Measurements from ENCODE around the gene TLN1.

TLN1 gene

DNA sequence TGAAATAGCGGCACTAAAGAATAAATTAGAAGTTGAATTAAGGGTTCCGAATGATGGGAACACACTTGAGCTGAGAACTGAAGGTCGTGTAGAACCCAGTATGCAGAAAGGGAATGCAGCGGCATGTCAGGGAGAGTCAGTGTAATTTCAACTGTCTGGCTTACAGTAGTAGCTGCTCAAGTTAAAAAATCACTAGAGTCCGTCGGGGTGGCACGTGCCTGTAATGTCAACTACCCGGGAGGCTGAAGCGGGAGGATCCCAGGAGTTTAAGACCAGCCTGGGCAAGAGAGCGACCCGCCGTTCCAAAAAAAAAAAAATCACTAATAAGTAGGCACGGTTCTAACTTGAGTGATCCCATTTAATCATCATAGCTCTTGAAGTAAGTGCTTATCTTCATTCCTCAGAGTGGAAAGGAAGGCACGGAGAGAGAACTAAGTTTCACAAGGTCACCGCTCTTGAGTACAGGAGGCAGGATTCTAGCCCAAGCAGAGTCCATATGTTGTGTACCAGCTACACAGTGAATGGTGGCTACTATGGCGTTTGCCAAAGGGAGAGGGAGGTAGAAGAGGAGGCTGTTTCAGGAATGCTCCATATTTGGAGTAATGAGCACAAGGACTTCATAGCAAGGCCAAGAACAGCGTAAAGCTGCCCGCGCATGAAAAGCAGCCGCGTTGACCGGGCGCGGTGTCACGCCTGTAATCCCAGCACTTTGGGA lies 75.0 kb downstream of the TLN1 start:
- no peak for TF ChIP-seq GATA2 (IDR thresholded peaks at IDR 0.05; ENCODE audit: low read depth, low read length)
- no peak for TF ChIP-seq GATA3 (IDR thresholded peaks at IDR 0.05; ENCODE audit: low read depth, low read length)

DNA sequence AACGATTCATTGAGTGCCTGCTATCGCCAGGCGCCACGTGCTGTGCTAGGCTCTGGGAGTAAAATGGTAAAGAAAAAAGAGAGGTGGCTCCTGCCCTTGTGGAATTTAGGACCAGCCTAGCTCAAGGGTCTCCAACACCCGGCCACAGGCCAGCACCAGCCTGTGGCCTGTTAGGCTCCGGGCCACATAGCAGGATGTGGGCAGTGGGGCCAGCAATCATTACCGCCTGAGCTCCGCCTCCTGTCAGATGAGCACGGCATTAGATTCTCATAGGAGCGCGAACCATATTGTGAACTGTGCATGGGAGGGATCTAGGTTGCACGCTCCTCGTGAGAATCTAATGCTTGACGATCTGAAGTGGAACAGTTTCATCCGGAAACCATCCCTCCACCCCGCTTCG lies 75.6 kb downstream of the TLN1 start:
- TF ChIP-seq GATA3 (IDR thresholded peaks at IDR 0.05; ENCODE audit: low read depth, low read length) (no peak), GATA2 (IDR thresholded peaks at IDR 0.05; ENCODE audit: low read depth, low read length) (no peak)

DNA sequence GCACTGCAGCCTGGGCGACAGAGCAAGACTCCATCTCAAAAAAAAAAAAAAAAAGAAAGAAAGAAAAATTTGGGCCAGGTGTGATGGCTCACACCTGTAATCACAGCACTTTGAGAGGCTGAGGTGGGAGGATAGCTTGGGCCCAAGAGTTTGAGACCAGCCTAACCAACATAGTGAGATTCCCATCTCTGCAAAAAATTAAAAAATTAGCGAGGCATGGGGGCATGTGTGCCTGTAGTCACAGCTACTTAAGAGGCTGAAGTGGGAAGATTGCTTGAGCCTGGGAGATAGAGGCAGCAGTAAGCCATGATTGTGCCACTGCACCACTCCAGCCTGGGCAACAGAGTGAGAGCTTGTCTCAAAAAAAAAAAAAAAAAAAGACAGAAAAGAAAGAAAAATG lies 78.4 kb downstream of the TLN1 start:
- no peak for TF ChIP-seq GATA2 (IDR thresholded peaks at IDR 0.05; ENCODE audit: low read depth, low read length)
- TF ChIP-seq GATA3 (IDR thresholded peaks at IDR 0.05; ENCODE audit: low read depth, low read length), result no peak

DNA sequence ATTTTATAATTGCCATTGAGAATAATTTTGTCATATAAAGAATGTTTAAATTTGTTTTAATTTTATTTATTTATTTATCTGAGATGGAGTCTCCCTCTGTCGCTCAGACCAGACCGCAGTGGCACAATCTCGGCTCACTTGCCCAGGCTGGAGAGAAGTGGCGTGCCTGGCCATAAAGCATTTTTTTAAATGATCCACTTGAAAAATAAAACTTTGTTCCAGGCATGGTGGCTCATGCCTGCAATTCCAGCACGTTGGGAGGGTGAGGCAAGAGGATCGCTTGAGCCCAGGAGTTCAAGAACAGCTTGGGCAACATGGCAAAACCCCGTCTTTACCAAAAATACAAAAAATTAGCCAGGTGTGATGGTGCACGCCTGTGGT lies 79.2 kb downstream of the TLN1 start:
- TF ChIP-seq GATA3 (IDR thresholded peaks at IDR 0.05; ENCODE audit: low read depth, low read length) (no peak), GATA2 (IDR thresholded peaks at IDR 0.05; ENCODE audit: low read depth, low read length) (no peak)

DNA sequence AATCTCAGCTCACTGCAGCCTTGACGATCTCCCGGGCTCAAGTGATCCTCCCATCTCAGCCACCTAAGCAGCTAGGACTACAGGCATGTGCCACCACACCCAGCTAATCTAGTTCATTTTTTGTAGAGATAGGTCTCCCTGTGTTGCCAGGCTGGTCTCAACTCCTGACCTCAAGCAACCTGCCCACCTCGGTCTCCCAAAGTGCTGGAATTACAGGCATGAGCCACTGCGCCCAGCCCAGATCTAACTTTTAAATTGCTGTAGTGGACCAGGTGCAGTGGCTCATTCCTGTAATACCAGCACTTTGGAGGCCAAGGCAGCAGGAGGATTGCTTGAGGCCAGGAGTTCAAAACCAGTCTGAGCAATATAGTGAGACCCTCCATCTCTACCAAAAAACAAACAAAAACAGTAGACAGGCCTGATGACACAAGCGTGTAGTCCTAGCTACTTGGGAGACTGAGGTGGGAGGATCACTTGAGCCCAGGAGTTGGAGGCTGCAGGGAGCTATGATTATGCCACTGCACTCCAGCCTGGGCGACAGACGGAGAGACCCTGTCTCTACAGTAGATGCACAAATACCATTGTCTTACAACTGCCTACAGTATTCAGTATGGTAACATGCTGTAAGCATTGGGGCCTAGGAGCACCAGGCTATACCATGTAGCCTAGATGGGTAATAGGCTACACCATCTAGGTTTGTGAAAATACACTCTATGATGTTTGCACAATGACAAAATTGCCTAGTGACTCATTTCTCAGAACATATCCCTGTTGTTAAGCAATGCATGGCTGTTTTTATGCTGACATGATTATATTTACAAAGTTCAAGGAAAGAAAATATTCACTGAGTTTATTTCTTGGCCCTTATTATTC lies 79.8 kb downstream of the TLN1 start:
- TF ChIP-seq GATA2 (IDR thresholded peaks at IDR 0.05; ENCODE audit: low read depth, low read length) (no peak), GATA3 (IDR thresholded peaks at IDR 0.05; ENCODE audit: low read depth, low read length) (no peak)

DNA sequence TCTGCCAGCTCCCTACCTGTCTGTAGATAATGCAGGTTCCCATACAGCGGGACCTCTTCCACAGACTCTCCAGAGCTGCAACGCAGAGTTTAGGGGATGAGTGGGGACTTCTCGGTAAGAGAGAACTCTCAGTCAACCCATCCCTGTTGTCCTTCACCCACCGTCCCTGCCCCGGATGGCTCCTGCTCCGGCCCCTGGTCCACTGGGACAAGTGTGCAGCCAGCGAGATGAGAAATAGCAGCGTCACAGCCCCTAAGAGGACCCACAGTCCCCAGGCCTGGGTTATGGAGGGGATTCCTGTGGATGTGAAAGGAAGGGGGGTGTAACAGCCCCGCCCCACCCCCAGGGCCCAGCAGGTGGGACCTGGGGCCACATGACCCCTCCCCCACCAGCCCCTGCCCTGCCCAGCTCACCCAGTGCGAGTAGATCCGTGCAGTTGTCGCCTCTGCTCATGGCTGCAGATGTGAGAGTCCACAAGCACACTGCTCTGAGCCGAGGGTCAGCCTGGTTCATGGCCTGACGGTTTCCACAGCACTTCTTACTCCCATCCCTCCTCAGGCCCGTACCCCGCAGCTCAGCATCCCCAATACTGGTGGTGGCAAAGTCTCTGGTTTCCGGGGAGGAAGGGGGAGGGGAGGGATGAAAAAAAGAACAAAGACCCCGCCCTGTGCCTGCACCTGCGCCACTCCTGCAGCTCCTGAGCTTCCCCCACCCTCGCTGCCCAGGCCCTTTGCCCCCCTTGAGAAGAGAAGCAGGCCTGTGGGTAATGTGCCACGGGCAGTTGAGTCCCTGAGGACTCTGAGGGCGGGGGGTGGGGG lies 81.4 kb downstream of the TLN1 start, which contains the start of gene SIT1:
Gene SIT1, minus strand, starts transcription at position 591 of the 818 bp plus-strand sequence. Its CDS starts 78 bp downstream, at position 513.
- no peak for TF ChIP-seq GATA3 (IDR thresholded peaks at IDR 0.05; ENCODE audit: low read depth, low read length)

DNA sequence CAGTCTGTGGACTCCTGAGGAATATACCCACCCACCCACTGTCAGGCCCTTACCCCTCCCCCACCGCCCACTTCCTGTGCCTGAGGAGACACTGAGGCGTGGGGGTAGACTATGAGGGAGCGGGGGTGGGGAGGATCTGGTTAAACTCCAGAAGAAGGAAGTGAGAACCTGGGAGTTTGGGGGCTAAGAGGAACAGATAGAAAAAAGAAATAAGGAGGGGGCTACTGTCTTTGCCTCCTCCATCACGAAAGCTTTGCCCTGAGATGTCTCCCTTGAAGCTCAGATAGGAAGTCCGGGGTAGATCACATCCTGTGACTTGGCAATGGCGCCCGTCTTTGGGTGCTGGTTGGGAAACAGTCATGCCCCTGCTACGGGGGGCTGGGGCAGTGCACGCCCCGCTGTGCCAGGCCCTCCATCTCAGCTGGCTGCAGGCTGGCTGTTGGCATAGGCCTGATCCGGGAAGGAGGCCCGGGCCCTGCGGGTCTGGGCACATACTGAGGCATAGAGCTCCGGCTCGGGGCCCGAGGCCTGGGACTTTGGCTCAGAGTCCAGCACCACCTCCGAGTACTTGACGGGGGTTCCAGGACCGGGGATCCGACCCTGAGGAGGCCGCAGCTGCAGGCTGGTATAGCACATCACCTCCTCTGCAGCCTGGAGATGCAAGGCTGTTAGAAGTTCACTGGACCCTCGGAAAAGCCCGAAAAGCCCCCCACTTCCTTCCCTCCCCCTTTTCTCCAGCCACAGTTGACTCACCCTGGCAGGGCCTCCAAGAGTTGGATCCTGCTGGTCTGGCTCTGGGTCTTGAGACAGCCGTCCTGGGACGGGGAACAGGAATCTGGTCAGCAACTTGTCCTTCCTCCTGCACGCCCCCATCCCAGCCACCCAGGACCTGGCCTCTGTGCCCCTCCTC lies 82.3 kb downstream of the TLN1 start:
- no peak for TF ChIP-seq GATA3 (IDR thresholded peaks at IDR 0.05; ENCODE audit: low read depth, low read length)

Data from SH-SY5Y (cell line).